Memory B cell (primary cell): ENCODE results near the gene ANKRD36B.
A peak's percentile ranks its signal among the peaks of the same experiment; 100 is the strongest.
"Not testable (repeated sequence)": the region's sequence is repeated elsewhere in the genome, so short reads cannot be mapped to it uniquely, and the experiment has no call there.

Experiments
- ATAC-seq: fragments of 150-1000 bp; cut with Tn5 transposase; 2 replicates; pipeline ENCODE4 v1.10.0; 2021; ENCODE audit warnings: low read depth, mild to moderate bottlenecking, moderate library complexity
- DNase-seq, 2 donors: peaks; one replicate each; pipeline ENCODE4 v3.0.0; 2022; ENCODE audit warnings: low spot score in 2 of 2
- H3K27ac Mint-ChIP-seq: one replicate; pipeline ENCODE4 v1.8.0; 2022; ENCODE audit warnings: mild to moderate bottlenecking, moderate library complexity, mixed read lengths
- H3K27me3 Mint-ChIP-seq: one replicate; pipeline ENCODE4 v1.8.0; 2022; ENCODE audit warnings: mixed read lengths
- H3K36me3 Mint-ChIP-seq: one replicate; pipeline ENCODE4 v1.8.0; 2022; ENCODE audit warnings: mild to moderate bottlenecking, mixed read lengths
- H3K4me1 Mint-ChIP-seq: one replicate; pipeline ENCODE4 v1.8.0; 2022; ENCODE audit warnings: mixed read lengths
- H3K4me3 Mint-ChIP-seq: one replicate; pipeline ENCODE4 v1.8.0; 2022; ENCODE audit warnings: mild to moderate bottlenecking, moderate library complexity, mixed read lengths
- H3K9me3 Mint-ChIP-seq: one replicate; pipeline ENCODE4 v1.8.0; 2022; ENCODE audit warnings: mixed read lengths

Gene ANKRD36B

DNA sequence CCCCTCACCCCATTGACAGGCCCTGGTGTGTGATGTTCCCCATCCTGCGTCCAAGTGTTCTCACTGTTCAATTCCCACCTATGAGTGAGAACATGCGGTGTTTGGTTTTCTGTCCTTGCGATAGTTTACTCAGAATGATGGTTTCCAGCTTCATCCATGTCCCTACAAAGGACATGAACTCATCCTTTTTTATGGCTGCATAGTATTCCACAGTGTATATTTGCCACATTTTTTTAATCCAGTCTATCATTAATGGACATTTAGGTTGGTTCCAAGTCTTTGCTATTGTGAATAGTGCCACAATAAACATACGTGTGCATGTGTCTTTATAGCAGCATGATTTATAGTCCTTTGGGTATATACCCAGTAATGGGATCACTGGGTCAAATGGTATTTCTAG lies 6.5 kb upstream of the ANKRD36B start:
- ATAC-seq, H3K36me3 Mint-ChIP-seq, H3K27ac Mint-ChIP-seq, H3K4me3 Mint-ChIP-seq, H3K4me1 Mint-ChIP-seq, H3K9me3 Mint-ChIP-seq, DNase-seq: not testable (repeated sequence)
- peaks cover 15% of the 10 kb centered on the region for H3K27me3 Mint-ChIP-seq

DNA sequence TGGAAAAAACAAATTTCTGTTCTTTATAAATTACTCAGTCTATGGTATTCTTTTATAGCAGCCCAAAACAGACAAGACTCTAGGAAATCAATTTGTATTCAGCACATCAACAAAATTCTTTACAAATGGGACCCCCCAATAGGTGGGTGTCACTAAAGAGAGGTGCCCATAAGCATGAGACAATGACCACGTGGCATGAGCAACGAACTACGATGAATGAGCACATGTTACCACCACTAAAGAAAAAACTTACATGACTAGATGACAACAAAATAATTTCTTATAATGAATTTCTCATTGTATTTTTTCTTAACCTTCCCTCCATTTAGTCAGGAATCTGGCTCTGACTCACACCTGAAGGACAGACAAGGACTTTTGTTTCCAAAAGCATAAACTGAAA lies 3.8 kb upstream of the ANKRD36B start:
- not testable (repeated sequence) for DNase-seq, H3K27me3 Mint-ChIP-seq, H3K4me3 Mint-ChIP-seq, H3K36me3 Mint-ChIP-seq, H3K27ac Mint-ChIP-seq, H3K4me1 Mint-ChIP-seq, ATAC-seq, H3K9me3 Mint-ChIP-seq

DNA sequence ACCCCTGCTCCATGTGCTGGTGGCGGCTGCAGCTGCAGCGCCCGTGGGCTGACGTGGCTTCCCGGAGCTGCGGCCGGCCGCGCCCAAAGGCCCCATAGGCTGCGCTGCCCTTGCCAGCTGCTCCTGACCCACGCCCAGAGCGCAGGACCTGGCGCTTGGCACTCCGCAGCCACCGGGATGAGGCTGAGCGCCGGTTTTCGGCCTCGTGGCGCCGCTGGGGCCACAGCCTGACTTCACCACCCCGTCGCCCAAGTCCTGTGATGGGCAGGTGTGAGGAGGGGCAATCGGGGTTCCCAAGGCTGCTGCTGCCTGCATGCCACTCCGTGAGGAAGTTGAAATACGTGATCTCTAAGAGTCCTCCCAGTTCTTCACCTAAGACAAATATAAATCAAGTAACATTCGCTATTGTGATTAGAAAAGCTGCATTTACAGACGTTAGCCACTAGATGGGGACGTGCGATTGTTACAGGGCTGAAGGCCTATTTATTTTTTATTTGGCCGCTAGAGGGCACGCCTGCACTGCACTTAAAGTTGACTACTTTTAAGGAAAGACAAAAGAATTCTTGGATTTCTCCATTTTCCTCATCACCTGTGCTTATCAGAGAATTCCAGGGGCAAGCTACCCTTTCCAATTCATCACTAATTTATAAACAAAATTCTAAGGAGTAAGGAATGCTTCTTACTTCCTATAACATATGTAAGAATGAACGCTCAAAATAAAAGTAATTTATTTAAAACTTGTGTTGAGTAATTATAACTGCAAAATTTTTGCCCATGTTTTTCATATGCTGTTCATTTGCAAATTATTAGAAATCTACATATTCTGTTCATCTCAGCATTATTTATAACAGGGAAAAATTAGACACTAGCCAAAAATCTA lies 1.1 kb upstream of the ANKRD36B start:
- H3K27me3 Mint-ChIP-seq, H3K36me3 Mint-ChIP-seq: not testable (repeated sequence)

DNA sequence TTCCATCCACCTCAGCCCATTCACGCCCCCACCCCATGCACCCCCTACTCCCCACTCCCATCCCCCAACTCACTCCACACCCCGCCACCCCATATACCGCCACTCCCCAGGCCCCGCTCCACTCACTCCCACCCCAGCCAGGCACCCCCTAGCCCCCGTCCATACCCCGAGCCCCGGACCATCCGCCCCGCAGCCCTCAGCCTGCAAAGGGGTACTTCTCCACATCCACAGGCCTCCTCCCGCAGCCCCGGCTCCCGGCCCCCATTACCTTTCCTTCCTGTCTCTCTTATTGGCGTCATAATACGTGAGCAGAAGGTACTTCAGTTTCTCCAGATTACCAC lies 450 bp downstream of the ANKRD36B start:
- peak overlapping the region; percentile 93 for H3K27ac Mint-ChIP-seq
- H3K36me3 Mint-ChIP-seq = not testable (repeated sequence)

More for the DNA sequence above, 1.1 kb upstream of the ANKRD36B start:
- H3K9me3 Mint-ChIP-seq, H3K4me1 Mint-ChIP-seq: not testable (repeated sequence)
- ATAC-seq = peak; percentile 67
- Mint-ChIP-seq H3K27ac (peak overlapping the region; percentile 73), H3K4me3 (peak overlapping the region; percentile 86)
- DNase-seq = peak; percentile 59 to 80

DNA sequence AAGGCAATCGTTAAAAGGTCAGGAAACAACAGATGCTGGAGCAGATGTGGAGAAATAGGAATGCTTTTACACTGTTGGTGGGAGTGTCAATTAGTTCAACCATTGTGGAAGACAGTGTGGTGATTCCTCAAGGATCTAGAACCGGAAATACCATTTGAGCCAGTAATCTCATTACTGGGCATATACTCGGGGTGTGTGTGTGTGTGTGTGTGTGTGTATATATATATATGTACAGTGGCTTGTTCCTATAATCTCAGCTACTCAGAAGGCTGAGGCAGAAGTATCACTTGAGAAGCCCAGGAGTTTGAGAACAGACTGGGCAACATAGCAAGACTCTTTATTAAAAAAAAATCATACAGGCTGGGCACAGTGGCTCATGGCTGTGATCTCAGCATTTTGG lies 24.0 kb downstream of the ANKRD36B start:
- not testable (repeated sequence) for H3K27me3 Mint-ChIP-seq, H3K36me3 Mint-ChIP-seq, H3K27ac Mint-ChIP-seq, H3K4me3 Mint-ChIP-seq, DNase-seq, ATAC-seq, H3K9me3 Mint-ChIP-seq, H3K4me1 Mint-ChIP-seq

More for the DNA sequence above, 450 bp downstream of the ANKRD36B start:
- H3K27me3 Mint-ChIP-seq, ATAC-seq, H3K4me1 Mint-ChIP-seq, DNase-seq, H3K9me3 Mint-ChIP-seq: not testable (repeated sequence)
- peak overlapping the region; percentile 98 for H3K4me3 Mint-ChIP-seq

DNA sequence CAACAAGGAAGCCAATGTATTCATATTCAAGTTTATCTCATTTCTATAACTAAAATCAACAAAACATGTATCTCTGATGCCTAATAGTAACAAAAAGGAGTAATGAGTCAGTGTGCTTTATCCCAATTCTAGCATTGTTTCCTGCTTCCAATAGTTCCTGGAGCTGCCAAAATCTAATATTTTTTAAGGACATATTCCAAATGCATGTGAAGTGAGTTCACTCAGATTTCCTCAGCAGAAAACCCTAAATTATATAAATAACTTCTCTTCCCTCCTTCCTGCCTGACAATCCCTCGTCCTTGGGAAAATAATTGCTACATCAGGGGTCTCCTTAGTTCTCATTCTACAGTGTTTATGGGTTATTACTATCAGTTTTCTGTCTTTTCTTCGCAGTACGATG lies 37.3 kb downstream of the ANKRD36B start:
- H3K36me3 Mint-ChIP-seq = peaks cover 29% of the 10 kb centered on the region
- DNase-seq, H3K27ac Mint-ChIP-seq, H3K27me3 Mint-ChIP-seq, H3K4me1 Mint-ChIP-seq, H3K9me3 Mint-ChIP-seq, ATAC-seq, H3K4me3 Mint-ChIP-seq: not testable (repeated sequence)

DNA sequence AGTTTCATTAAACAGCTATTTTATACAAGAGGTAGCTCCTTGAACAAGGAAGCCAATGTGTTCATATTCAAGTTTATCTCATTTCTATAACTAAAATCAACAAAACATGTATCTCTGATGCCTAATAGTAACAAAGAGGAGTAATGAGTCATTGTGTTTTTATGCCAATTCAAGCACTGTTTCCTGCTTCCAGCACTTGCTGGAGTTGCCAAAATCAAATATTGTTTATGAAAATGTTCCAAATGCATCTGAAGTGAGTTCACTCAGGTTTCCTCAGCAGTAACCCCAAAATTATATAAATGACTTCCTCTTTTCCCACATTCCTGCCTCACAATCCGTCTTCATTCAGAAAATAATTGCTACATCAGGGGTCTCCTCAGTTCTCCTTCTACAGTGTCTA lies 39.2 kb downstream of the ANKRD36B start:
- Mint-ChIP-seq H3K36me3 (peaks cover 26% of the 10 kb centered on the region), H3K27ac (peak overlapping the region; percentile 32)
- H3K27me3 Mint-ChIP-seq, ATAC-seq, DNase-seq, H3K4me1 Mint-ChIP-seq, H3K9me3 Mint-ChIP-seq, H3K4me3 Mint-ChIP-seq: not testable (repeated sequence)

DNA sequence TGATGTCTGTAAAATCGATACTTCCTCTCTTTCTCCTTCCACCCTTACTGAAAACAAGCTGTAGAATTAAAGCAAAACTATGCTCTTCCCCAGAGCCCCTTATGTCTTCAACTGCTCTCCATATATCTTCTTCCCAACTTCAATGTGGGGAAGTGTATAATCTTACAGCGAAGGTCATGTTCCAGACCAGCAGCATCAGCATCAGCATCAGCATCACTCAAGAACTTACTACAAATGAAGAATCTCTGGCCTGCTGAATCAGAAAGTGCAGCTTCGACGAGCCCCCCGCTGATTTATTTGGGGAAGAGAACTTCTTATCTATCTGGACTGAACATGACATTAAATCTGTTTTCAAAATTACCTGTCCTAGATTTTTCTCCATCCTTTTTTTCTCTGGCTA lies 40.6 kb downstream of the ANKRD36B start:
- H3K9me3 Mint-ChIP-seq, H3K27me3 Mint-ChIP-seq, H3K4me3 Mint-ChIP-seq, H3K4me1 Mint-ChIP-seq, DNase-seq, ATAC-seq: not testable (repeated sequence)
- H3K27ac Mint-ChIP-seq = peak overlapping the region; percentile 21
- peaks cover 20% of the 10 kb centered on the region for H3K36me3 Mint-ChIP-seq

DNA sequence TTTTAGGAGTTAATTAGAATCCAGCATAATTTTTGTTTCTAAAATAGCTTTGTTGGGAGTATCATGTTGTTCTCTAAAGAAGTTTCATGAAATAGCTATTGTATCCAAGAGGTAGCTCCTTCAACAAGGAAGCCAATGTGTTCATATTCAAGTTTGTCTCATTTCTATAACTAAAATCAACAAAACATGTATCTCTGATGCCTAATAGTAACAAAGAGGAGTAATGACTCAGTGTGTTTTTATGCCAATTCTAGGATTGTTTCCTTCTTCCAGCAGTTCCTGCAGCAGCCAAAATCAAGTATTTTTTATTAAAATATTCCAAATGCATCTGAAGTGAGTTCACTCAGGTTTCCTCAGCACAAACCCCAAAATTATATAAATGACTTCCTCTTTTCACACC lies 41.1 kb downstream of the ANKRD36B start:
- not testable (repeated sequence) for ATAC-seq, H3K27me3 Mint-ChIP-seq, H3K4me1 Mint-ChIP-seq, H3K9me3 Mint-ChIP-seq, DNase-seq, H3K4me3 Mint-ChIP-seq
- peak overlapping the region; percentile 21 for H3K27ac Mint-ChIP-seq
- H3K36me3 Mint-ChIP-seq = peaks cover 20% of the 10 kb centered on the region

DNA sequence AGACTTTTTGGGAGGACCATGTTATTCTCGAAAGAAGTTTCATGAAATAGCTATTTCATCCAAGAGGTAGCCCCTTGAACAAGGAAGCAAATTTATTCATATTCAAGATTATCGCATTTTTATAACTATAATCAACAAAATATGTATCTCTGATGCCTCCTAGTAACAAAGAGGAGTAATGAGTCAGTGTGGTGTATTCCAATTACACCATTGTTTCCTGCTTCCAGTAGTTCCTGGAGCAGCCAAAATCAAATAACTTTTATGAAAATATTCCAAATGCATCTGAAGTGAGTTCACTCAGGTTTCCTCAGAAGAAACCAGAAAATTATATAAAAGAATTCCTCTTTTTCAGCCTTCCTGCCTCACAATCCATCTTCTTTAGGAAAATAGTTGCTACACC lies 43.0 kb downstream of the ANKRD36B start:
- ATAC-seq (no peak), DNase-seq (no peak)
- H3K27ac Mint-ChIP-seq = no peak overlapping the region
- peaks cover 13% of the 10 kb centered on the region for H3K36me3 Mint-ChIP-seq
- H3K4me3 Mint-ChIP-seq = no peak overlapping the region
- no peaks in the 10 kb centered on the region for H3K9me3 Mint-ChIP-seq
- no peaks in the 10 kb centered on the region for H3K4me1 Mint-ChIP-seq
- no peaks in the 10 kb centered on the region for H3K27me3 Mint-ChIP-seq

DNA sequence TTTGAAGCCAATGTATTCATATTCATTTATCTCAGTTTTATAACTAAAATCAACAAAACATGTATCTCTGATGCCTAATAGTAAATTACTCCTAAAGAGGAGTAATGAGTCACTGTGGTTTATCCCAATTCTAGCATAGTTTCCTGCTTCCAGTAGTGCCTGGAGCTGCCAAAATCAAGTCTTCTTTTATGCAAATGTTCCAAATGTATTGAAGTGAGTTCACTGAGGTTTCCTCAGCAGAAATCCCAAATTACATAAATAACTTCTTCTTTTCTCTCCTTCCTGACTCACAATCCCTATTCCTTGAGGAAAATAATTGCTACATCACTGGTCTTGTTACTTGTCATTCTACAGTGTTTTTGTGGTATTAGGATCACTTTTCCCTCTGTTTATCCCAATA lies 44.8 kb downstream of the ANKRD36B start:
- DNase-seq, ATAC-seq, H3K4me3 Mint-ChIP-seq, H3K36me3 Mint-ChIP-seq, H3K27ac Mint-ChIP-seq, H3K9me3 Mint-ChIP-seq, H3K4me1 Mint-ChIP-seq, H3K27me3 Mint-ChIP-seq: not testable (repeated sequence)

DNA sequence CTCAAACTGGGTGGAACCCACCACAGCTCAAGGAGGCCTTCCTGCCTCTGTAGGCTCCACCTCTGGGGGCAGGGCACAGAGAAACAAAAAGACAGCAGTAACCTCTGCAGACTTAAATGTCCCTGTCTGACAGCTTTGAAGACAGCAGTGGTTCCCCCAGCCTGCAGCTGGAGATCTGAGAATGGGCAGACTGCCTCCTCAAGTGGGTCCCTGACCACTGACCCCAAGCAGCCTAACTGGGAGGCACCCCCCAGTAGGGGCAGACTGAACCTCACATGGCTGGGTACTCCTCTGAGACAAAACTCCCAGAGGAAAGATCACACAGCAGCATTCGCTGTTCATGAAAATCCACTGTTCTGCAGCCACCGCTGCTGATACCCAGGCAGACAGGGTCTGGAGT lies 63.8 kb downstream of the ANKRD36B start:
- H3K36me3 Mint-ChIP-seq, H3K4me3 Mint-ChIP-seq, H3K9me3 Mint-ChIP-seq, H3K27ac Mint-ChIP-seq, H3K27me3 Mint-ChIP-seq, DNase-seq, H3K4me1 Mint-ChIP-seq, ATAC-seq: not testable (repeated sequence)

DNA sequence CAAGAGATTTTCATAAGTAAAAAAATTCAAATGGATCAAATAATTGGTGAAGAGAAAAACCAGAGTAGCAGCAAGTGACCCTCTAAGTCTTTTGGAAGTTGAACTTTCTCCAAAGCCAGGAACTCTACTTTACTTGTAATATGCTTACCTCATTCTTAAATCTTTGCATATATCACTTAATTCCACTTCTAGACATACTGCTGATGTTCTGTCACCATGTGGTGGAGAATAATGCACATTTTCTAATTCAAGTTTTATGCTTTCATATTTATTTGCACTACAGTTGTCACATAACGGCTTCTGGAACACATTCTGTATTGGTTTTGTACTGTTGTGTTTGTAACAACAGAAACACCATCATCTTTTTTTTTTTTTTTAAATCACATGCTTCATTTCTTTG lies 65.9 kb downstream of the ANKRD36B start:
- H3K4me3 Mint-ChIP-seq, H3K4me1 Mint-ChIP-seq, H3K36me3 Mint-ChIP-seq, H3K27ac Mint-ChIP-seq, ATAC-seq, H3K27me3 Mint-ChIP-seq, H3K9me3 Mint-ChIP-seq, DNase-seq: not testable (repeated sequence)

DNA sequence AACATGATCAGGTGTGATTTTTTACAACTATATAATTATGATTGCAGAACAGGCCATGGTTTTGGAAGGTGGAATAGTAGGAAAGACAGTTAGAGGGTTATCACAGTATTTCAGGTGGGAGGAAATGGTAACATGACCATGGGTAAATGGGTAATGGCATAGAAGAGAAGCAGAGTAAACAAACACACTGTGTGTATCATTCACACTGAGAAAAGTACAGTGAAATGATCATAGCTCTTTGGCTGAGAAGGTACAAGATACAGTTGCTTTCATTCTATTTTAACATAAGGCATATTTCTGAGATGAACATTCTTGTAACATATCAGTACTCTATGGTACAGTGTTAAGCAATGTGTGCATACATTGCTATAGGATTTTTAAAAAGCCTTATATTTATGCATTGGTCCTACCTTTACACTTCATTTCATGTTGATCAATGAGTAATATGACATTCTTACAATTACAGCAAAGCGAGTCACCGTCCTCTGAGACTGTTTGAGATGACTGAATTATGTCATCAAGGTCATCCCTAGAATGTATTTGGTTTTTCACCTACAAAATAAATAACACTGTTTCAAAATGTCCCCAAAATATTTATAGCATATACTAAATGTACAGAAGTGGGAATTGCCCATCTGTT lies 66.6 kb downstream of the ANKRD36B start:
- not testable (repeated sequence) for H3K27me3 Mint-ChIP-seq, H3K27ac Mint-ChIP-seq, H3K4me3 Mint-ChIP-seq, H3K9me3 Mint-ChIP-seq, DNase-seq, H3K4me1 Mint-ChIP-seq, ATAC-seq, H3K36me3 Mint-ChIP-seq

DNA sequence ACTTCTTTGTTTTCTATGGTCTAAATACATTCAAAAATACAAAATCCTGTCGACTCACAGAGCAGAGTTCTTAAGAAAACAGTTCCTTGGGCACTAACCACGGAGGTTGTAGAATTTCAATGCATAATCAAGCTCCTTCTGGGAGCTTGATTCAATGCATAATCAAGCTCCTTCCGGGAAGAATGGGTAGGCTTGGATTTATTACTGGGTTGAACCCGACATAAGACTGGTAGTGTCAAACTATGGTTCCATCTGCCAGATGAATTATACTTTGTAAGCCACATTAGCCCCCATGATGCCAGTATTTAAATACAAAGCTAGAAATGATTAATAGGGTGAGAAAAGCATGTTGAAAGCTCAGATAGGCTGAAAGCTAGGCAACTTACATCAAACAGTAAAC lies 94.0 kb downstream of the ANKRD36B start:
- H3K4me1 Mint-ChIP-seq, H3K27ac Mint-ChIP-seq, H3K27me3 Mint-ChIP-seq, H3K9me3 Mint-ChIP-seq, DNase-seq, H3K4me3 Mint-ChIP-seq, ATAC-seq, H3K36me3 Mint-ChIP-seq: not testable (repeated sequence)
